Coronary artery (tissue), 2 donors: ENCODE data around the gene SCAPER.

Experiments
- DNase-seq: peaks from one replicate; pipeline ENCODE4 v3.0.0-alpha.2; 2017; ENCODE audit warnings: low spot score
- H3K27ac ChIP-seq, 2 donors: fragments of 200-600 bp; sonication (generic); one replicate each; pipeline ENCODE4 v1.5.1; 2016 to 2019
- H3K4me3 ChIP-seq: fragments of 200-600 bp; sonication (generic); 2 replicates; pipeline ENCODE4 v1.5.1; 2016; ENCODE audit warnings: mild to moderate bottlenecking, moderate library complexity
- CTCF ChIP-seq: fragments of 200-600 bp; sonication (generic); IDR thresholded peaks from one replicate; pipeline ENCODE4 v1.5.1; 2019; ENCODE audit warnings: antibody characterized with exemption

SCAPER gene

DNA sequence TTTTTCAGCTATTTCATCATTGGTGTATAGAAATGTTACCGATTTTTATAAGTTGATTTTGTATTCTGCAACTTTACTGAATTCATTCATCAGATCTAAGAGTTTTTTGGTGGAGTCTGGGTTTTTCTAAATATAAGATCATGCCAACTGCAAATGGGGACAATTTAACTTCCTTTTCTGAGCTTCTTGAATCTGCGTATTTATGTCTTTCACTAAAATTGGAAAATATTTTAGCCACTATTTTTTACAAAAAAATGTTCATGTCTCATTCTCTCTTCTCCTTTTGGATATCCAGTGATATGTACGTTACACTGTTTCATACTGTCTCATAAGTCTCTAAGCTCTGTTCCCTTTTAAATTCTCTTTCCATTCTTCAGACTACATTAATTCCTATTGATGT, 444.8 kb downstream of the SCAPER start:
- H3K27ac ChIP-seq = no peak overlapping the region
- TF ChIP-seq CTCF = no peak
- no peak overlapping the region for H3K4me3 ChIP-seq
- no peak for DNase-seq

DNA sequence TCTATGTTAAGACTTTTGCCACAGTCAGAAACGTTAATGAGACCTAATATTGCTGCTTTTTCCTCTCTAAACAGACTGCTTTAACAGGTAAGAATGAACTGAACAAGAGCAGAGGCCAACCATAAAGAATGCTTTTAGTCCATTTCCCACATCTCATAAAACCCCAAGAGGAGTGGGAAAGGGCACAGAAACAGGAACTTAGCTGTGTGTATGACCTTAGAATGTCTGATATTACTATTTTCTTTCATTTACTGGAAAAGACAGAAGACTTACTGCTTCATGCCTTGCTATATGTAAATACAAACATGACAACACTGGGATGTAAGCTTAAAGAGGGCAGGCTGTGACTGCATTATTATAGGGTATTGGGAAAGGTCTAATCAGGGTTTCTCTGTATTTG, 453.6 kb downstream of the SCAPER start:
- Histone ChIP-seq H3K27ac (no peak overlapping the region), H3K4me3 (no peak overlapping the region)
- no peak for TF ChIP-seq CTCF
- no peak for DNase-seq

- no peak for TF ChIP-seq CTCF
- Histone ChIP-seq H3K4me3 (no peak overlapping the region), H3K27ac (no peak overlapping the region)
- no peak for DNase-seq
Measured at GRCh38 chr15:76449455-76449854, 455.7 kb downstream of the SCAPER start.

GRCh38 chr15:76448755-76449154, 456.4 kb downstream of the SCAPER start:
- no peak for TF ChIP-seq CTCF
- Histone ChIP-seq H3K27ac (no peak overlapping the region), H3K4me3 (no peak overlapping the region)
- DNase-seq = no peak

GRCh38 chr15:76447728-76448441, 457.3 kb downstream of the SCAPER start:
- no peak overlapping the region for H3K4me3 ChIP-seq
- no peak overlapping the region for H3K27ac ChIP-seq
- no peak for DNase-seq
- TF ChIP-seq CTCF = no peak

DNA sequence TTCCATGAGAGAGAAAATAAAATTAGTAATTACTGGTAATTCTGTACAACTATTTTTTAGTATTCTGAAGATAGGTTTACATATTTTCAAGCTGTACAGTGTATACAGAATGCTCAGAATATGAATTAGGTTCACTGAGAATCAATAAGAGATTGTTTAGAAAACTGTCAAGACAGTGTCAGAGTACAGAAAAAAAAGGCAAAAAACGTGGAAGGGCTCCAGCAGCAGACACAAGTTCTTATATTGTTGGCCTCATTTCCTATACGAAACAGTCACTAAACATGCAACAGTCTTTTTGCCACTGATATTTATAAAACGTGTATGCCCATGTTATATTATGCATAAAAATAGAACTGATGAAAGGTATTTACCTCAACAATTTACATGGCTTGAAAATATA, 464.7 kb downstream of the SCAPER start:
- no peak for TF ChIP-seq CTCF
- Histone ChIP-seq H3K27ac (no peak overlapping the region), H3K4me3 (no peak overlapping the region)
- DNase-seq = no peak

GRCh38 chr15:76439542-76439941, 465.6 kb downstream of the SCAPER start:
- no peak for TF ChIP-seq CTCF
- Histone ChIP-seq H3K27ac (no peak overlapping the region), H3K4me3 (no peak overlapping the region)
- no peak for DNase-seq
